Stimulated activated CD8-positive, alpha-beta memory T cell treated with anti-CD3 and anti-CD28 coated beads, Interleukin-4, amount 100 ng/mL, for 48 hours (primary cell): ENCODE measurements around the gene RAPH1.
"Not testable (repeated sequence)": the region's sequence is repeated elsewhere in the genome, so short reads cannot be mapped to it uniquely, and the experiment has no call there.

Source experiments
- DNase-seq: peaks from one replicate; pipeline ENCODE4 v3.0.0-alpha.2; 2020

The RAPH1 gene

DNA sequence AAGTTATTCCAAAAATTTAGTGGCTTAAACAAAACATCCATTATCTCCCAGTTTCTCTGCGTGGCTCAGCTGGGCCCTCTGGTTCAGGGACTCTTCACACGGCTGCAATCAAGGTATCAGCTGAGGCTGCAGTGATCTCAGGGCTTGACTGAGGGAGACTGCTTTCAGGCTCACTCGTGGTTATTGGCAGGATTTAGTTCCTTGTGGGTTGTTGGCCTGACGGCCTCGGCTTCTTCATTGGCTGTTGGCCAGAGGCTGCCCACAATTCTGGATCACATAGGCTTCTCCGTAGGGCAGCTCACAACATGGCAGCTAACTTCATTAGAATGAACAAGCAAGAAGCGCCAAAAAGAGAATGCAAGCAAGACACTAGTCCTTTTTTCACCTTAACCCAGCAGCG, 116.8 kb downstream of the RAPH1 start:
- DNase-seq, result no peak

DNA sequence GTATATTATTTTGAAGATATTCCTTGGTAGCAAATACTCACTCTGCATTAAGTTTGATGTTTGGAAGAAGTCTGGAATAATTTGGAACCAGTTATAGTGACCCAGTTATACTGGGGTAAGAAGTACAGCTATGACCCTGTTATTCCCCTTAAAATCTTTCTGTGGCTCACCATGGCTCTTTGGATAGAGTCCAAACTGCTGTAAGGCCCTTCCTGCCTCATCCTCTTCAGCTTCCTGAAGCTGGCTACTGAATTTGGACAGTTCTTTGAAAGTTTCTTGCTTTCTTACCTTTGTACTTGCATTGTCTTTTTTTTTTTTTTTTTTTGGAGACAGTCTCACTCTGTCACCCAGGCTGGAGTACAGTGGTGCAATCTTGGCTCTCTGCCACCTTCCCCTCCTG, 121.3 kb downstream of the RAPH1 start:
- DNase-seq, result no peak

DNA sequence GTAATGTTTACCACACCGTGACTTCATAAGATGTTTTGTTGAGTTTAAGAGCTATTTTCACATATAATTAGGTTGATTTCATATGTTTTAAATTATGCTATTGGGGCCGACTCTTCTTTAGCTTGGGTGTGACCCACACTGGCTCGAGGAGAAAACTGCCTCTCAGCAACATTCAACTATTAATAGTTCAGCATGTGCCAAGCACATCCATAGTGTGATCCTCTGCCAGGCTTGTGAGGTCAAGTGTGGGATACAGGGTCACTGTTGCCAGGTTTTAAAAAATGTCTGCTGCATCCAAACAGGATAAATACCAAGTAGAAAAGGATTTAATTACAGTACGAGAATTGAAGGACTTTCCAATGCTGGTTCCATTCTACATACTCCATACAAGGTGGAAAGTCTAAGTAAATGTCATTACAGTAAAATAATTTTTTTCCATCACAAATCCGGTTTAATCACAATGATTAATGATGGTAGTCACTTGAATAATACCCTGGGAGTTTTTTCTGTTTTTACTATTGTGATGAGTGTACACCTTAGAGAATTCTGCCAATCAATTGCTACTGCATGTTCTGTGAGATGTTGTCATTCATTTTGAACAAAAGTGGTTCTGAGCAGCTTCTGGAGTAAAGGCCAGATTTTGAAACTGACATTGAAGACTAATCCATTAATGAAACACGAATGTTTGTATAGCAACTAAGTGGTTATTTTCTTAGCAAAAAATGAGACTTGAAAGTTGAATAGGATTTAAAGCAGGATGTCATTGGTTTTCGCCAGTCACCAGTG, 122.4 kb downstream of the RAPH1 start:
- DNase-seq, result no peak

DNA sequence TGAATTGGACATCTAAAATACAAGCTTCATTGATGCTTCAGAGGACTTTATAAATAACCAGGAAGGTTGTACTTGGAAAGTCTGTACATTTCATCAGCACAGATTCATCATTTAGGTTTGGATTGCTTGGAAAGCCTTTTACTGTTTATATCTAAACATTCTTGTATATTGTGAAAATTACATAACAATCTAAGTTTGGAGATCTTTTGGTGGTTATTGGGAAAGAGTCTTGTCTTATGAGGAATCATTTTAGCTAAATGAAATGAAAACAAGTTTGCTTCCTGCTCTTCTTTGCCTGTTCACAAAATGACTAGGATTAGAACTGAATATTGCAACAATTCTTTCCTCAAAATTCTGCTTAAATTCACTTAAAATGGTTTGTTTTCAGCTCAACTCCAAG, 127.6 kb downstream of the RAPH1 start:
- DNase-seq, result no peak

DNA sequence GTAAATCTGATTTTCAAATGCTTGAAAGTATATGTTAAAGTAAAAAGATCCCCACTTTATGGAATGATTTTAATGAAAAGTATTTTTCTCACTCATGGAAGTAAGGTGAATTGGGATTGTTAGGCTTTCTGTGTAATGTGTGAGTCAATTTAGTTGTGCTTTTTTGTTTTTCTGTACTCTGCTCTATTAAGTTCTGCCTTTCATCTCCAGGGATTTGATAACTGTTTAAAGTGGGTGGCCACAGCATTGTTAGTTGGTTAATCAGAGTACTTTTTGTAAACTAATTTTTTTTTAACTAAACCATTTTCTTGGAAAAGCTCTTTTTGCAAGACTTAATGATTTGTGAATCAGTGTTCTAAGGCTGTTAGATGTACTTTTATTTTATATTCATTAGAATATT, 130.1 kb downstream of the RAPH1 start:
- no peak for DNase-seq

DNA sequence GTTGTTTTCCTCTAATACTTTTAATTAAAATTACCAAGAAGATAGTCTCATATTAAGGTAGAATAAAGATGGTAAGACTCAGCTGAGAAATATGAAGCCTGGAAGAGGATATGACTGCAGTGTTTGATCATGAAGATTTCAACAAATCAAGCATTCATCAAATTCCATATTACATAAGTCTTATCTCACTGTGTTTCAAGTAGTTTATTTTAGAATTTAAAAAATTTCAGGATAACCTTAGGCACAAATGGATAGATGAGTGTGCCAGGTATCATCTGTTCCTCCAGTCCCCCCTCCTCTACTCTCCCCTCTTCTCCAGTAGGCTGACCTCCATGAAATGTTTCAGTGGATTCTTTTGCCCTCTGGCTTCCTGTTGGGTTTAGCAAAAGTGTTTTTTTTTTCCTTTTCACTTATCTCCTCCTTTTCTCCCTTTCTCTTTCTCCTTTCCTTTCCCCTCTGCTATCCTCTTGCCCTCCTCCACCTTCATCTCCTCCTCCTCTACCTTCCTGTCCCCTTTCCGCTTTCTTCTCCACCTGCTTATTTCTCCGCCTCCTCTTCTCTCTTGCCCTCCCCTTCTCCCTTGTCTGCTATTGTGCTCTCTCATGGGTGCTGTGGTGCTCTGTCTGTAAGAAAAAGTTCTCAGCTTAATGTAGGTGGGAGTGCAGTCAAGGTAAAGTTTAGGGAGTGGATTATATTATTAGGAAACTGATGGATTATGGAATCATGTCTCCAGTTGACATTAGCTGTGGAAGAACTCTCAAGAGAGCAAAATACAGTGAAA, 134.1 kb downstream of the RAPH1 start:
- DNase-seq, result no peak

DNA sequence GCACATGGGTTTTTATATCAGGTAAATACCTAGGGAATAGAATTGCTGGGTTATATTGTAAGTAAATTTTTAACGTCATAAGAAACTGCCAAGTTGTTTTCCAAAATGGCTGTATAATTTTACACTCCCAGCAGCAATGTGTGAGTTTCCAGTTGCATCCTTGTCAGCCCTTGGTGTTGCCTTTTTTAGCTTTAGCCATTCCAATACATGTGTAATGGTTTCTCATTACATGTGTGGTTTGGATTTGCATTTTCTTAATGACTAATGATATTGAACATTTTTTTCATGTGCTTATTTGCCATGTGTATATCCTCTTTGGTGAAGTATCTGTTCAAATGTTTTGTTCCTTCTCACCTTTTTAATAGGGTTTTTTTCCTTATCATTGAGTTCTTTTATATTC, 136.1 kb downstream of the RAPH1 start:
- DNase-seq, result no peak

DNA sequence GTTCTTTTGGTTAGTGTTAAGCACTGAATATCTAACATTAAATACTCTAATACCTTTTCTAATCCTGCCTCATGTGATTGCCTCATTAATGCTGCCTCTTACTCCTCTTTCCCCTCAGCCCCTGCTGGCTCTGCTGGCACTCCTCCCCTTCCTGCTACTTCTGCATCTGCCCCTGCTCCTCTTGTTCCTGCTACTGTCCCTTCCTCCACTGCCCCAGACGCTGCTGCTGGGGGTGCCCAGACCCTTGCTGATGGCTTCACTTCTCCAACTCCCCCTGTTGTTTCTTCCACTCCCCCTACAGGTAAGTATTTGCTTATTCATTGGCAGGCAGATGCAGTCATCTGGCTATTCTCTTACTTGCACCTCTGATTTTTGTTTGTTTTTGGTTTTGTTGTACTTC, 138.4 kb downstream of the RAPH1 start:
- DNase-seq, result no peak

DNA sequence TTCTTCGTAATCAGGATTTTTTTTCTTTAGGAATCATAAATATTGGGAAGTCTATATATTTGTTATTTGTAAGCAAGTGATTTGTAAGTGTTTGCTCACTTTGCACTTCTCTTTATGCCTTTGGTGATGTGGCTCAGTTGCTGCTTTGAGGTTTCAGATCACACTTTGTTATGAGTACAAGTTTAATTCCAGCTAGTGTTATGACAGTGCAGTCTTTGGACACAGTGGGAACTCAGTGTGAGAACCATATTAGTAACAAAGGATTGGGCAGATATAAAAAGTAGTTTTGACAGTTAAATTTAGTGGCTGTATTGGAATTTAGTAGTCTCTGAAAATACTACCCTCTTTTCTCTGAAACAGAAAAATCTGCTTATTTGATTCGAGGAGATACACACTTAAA, 139.2 kb downstream of the RAPH1 start:
- DNase-seq, result no peak

DNA sequence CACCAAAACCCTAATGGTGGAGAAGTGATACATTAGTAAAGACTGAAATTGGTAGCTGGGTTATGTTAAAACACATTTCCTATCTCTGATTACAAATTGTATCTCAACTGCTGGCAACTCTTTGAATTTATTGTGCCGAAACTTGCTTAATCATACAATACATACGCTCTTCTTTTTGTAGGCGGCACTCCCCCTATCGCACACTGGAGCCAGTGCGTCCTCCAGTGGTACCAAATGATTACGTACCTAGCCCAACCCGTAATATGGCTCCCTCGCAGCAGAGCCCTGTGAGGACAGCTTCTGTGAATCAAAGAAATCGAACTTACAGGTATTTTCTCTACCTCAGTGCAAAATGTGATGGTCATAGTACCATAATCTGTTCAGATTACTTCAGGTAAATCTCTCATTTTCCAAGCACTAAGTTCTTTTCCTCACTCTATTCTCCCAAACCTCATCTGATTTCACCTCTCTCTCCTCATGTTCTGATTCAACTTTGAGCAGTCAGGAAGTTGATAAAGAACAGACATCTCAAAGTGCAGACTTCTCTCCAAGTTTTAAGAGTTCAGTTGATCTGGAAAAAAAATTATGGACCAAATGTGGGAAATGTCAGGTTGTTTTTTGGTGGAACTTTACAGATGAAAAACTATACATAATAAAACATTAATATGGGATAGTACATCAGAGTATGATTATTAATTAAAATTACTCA, 140.4 kb downstream of the RAPH1 start:
- no peak for DNase-seq

DNA sequence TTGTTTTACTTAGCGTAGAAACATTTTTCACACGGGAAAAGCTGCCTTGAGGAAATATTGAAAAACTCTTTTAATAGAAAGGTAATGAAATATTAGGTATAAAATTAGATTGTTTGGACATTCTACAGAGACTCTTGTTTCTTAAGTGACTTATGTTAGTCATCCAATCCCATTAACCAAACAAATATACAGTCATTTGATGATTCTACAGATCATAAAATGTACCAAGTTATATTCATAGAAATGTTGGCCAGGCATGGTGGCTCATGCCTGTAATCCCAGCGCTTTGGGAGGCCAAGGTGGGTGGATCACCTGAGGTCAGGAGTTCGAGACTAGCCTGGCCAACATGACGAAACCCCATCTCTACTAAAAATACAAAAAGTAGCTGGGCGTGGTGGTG, 146.9 kb downstream of the RAPH1 start:
- not testable (repeated sequence) for DNase-seq

DNA sequence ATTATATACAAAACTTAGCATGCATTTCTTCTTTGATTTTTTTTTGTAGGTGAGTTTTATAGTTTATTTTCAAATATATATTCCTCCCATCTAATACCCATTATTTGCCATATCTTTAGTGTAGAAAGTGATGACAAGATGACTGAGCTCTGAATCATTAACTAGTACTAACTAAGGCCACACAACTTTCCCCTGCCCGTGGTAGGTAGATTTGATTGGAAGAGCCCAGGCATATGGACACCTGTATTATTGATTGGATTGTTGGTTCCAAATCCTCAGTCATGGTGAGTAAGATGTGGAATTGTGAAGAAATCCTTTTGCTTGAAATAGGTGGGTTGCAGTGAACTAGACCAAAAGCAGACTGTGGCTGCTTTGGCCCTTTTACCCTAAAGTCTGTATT, 152.1 kb downstream of the RAPH1 start:
- no peak for DNase-seq

DNA sequence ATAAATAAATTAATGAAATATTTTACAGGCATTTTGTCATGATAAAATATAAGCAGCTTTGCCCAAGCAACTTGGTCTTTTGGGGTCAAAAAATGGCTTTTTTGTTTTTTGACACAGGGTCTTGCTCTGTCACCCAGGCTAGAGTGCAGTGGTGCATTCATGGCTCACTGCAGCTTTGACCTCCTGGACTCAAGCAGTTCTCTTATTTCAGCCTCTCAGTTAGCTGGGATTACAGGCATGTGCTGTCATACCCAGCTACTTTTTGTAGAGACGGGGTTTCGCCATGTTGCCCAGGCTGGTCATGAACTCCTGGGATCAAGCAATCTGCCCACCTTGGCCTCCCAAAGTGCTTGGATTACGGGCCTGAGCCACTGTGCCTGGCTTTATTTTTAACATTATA, 155.9 kb downstream of the RAPH1 start:
- no peak for DNase-seq

DNA sequence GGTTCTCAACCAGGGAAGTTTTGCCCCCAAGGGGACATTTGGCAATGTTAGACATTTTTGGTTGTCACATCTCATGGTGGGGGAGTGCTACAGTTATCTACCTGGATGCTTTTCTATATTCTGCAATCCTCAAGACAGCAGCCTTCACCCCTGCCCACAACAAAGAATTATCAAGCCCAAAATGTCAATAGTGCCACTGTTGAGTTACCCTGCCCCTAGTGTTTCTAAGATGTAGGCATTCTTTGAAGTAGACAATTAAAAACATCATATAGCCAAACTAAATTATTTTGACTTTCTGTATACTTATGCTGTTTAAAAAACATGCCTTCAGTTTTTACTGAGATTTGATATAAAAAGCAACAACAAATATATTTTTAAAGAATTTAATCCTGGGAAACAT, 158.9 kb downstream of the RAPH1 start:
- no peak for DNase-seq

DNA sequence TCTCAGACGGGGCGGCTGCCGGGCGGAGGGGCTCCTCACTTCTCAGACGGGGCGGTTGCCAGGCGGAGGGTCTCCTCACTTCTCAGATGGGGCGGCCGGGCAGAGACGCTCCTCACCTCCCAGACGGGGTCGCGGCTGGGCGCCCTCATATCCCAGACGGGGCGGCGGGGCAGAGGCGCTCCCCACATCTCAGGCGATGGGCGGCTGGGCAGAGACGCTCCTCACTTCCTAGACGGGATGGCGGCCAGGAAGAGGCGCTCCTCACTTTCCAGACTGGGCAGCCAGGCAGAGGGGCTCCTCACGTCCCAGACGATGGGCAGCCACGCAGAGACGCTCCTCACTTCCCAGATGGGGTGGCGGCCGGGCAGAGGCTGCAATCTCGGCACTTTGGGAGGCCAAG, 162.4 kb downstream of the RAPH1 start:
- DNase-seq, result not testable (repeated sequence)

DNA sequence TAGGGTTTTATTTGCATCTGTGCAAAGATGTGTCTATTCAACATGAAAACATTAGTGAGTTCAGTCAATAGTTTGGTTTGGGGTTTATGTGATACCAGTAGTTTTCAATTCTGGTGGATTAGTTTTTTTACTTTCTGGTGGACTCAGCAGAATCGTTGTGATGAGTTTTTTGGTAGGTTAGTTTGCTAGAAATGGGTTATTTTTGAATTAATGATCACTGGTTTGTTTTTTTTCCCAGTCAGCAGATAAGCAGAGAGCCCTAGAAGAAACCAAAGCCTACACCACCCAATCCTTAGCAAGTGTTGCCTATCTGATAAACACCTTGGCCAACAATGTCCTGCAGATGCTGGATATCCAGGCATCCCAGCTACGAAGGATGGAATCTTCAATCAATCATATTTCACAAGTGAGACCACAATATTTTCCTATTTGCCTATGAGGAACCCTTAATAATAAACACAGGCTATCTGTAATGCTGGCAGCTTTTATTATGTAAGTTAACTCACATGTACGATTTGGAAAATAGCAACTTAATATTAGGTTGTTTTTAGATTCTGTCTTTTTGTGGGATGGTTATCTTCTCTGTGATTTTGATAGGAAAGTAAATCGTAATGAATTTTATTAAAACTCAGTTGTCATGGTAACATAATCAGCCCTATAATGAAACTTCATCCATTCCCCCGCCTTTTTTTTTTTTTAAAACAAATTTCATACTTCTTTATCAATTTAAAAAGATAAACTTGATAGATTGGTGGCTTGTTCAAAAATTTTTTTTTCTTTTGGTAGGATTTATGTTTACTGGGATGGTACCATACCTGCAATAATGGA, 168.2 kb downstream of the RAPH1 start:
- no peak for DNase-seq

DNA sequence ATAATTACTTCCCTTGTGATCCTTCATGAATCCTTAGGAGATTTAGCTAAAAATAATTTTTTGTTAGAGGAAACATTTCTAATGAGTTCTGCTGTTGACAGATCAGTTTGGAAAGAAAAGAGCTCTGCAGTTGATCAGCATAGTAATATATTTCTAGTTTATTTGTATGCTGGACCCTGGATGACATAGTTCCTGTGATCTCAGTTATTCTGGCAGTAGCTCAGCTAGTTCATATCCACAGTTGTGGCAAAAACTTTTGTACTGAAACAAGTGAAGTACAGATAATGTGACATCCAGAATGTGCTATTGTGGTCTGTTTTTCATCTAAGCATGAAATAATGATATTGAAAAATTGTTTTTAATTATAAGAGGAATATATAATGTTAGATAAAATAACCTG, 173.2 kb downstream of the RAPH1 start:
- DNase-seq, result no peak

DNA sequence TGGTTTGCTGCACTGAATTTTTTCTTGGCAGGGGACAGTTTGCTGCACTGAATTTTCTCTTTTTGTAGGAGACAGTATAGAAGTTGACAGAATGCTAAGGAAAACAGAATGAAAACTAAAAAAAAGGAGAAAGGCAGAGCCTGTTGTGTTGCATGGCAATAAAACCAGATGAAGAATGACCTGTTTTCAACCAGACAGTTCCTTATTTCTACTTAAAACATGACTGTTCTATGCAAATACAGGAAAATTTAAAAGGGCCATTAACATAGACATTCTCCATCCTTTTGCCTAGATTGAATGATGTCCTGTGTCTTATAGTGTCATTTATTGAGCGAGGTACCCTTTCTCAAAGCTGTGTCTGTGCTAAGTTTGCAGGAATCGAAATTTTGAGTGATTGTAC, 173.6 kb downstream of the RAPH1 start:
- DNase-seq, result no peak

DNA sequence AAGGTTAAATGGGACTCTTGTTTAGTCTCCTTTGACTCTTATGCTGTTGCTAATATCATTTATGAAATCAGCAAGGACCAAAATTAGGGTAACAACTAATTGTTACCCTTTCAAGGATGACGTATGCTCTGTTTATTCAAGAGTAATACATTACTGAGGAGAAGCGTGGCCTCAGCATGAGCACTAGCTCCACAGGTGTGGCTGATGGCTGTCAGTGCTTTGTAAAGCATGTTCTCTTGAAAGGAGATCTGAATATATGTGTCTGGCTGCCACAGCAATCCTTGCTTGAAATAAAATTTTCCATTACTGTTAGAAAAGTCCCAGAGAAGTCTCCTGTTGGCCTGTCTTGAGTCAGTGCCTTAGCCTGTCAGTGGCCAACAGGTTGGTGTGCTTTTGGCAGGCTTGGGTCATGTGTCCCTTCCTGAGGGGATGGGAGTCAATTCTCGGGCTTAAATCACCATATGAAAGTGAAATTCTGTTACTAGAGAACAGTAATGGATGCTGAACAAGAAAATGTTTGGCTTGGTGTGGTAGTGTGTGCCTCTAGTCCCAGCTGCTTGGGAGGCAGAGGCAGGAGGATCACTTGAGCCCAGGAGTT, 174.2 kb downstream of the RAPH1 start:
- DNase-seq, result no peak

DNA sequence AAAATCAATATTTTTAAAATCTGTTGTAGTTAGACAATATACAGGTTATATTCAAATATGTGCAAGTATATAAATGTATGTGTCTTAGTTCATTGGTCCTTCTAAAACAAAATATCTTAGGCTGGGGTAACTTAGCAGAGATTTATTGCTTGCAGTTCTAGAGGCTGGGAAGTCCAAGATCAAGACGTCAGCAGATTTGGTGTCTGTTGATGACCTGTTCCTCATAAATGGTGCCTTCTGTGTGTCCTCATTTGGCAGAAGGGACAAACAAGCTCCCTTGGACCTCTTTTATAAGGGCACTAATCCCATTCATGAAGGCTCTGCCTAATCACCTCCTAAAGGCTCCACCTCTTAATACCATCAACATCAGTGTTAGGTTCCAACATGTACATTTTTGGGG, 175.7 kb downstream of the RAPH1 start:
- no peak for DNase-seq

DNA sequence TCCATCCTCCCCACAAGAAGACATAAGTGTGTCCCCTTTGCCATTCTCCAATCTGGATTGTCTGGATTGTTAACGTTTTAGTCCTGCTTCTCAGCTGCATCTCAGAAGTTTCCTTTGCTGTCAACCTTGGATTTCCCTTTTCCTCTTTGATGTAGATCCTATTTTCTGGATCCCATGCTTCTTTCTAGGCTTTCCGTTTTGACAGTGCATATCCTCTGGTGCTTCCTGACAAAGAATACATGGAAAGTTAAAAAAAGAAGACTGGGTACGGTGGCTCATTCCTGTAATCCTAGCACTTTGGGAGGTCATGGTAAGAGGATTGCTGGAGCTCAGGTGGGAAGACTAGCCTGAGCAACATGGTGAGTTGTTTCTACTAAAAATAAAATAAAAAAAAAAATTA, 180.1 kb downstream of the RAPH1 start:
- no peak for DNase-seq

DNA sequence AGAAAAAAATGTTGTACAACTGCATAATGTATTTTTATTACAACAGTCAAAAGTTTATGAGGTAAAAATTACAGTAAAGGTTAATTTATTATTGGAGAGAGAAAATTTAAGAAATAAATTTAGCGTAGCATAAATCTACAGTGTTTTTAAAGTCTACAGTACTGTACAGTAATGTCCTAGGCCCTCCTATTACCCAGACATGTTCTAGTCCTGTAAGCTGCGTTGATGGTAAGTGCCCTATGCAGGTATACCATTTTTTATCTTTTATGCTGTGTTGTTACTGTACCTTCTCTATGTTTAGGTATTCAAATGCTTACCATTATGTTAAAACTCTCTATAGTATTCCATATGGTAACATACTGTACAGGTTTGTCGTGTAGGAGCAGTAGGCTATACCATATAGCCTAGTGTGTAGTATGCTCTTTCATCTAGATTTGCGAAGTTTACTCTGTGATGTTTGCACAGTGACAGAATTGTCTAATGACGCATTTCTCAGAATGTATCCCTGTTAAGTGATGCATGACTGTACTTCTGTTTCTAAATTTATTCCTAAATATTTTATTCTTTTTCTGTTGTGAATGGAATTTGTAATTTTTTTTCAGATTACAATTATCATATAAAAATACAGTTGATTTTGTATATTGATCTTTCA, 182.4 kb downstream of the RAPH1 start:
- no peak for DNase-seq
